ENCODE results near the gene KCNQ1. TPM values are rescaled to one million over a fixed set of nuclear protein-coding genes. Genes with fewer than 3 reads are reported as not detected.

KCNQ1 gene
- total and polyA plus RNA-seq, 2 of the 13 experiments (the other 11 are each of a cell fraction or from before 2014, with no cell fraction given), result 0.02 to 0.08 TPM

- TF ChIP-seq ZHX2 (IDR thresholded peaks at IDR 0.05; ENCODE audit: low read depth) (no peak), ZHX2 (CRISPR knock-in tag; IDR thresholded peaks at IDR 0.05; ENCODE audit: borderline replicate concordance) (no peak), AFF4 (CRISPR knock-in tag; IDR thresholded peaks at IDR 0.05) (no peak), NR2F1 (CRISPR knock-in tag; IDR thresholded peaks at IDR 0.05) (peak in 1 of 2 experiments; percentile 14; a peak in 1 of 4 replicates), ZNF460 (CRISPR knock-in tag; IDR thresholded peaks at IDR 0.05; ENCODE audit: borderline replicate concordance) (no peak), ZNF121 (CRISPR knock-in tag; IDR thresholded peaks at IDR 0.05) (no peak), ZSCAN5A (CRISPR knock-in tag; IDR thresholded peaks at IDR 0.05; ENCODE audit: borderline replicate concordance) (no peak), SMARCC2 (IDR thresholded peaks at IDR 0.05) (no peak), REXO4 (CRISPR knock-in tag; IDR thresholded peaks at IDR 0.05; ENCODE audit: borderline replicate concordance) (no peak), TCF7L2 (IDR thresholded peaks at IDR 0.05; ENCODE audit: low read depth, low read length) (no peak), ZNF792 (CRISPR knock-in tag; IDR thresholded peaks at IDR 0.05) (no peak), ZNF543 (CRISPR knock-in tag; IDR thresholded peaks at IDR 0.05) (peak; percentile 61; the same call in 1 of the 2 replicates), ZNF761 (CRISPR knock-in tag; conservative IDR thresholded peaks at IDR 0.05) (no peak), RBFOX2 (IDR thresholded peaks at IDR 0.05; ENCODE audit: low read depth, low read length) (no peak)
Measured at GRCh38 chr11:2839395-2839943, 394.7 kb downstream of the KCNQ1 start (continued).

All from HepG2 (cell line).